Fibroblast of skin of scalp (primary cell): ENCODE data around the gene PTPRN2.

Source experiments
- DNase-seq: peaks from one replicate; pipeline ENCODE4 v3.0.0-alpha.2; 2013

Gene PTPRN2

GRCh38 chr7:157684157-157684908 lies 903.3 kb downstream of the PTPRN2 start:
- no peak for DNase-seq

DNA sequence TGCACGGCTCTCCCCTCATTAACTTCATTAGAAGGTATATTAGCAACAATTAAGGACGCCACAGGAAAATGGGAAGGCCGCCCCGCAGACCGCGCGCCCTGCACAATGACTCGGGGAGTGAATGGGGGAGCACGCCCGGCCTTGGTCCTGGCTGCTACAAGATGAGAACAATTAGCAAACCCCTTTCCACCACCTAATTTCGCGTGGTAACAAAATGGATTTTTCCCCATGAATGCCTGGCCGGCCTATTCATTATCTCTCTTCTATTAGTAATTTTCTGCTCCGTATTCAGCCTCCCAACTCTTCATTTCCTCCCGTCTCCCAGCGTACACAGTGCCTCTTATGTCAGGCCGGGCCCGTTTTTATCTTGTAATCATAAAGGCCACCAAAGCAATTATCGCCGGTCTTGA lies 903.9 kb downstream of the PTPRN2 start:
- DNase-seq: no peak

GRCh38 chr7:157682946-157683746 lies 904.5 kb downstream of the PTPRN2 start:
- no peak for DNase-seq

DNA sequence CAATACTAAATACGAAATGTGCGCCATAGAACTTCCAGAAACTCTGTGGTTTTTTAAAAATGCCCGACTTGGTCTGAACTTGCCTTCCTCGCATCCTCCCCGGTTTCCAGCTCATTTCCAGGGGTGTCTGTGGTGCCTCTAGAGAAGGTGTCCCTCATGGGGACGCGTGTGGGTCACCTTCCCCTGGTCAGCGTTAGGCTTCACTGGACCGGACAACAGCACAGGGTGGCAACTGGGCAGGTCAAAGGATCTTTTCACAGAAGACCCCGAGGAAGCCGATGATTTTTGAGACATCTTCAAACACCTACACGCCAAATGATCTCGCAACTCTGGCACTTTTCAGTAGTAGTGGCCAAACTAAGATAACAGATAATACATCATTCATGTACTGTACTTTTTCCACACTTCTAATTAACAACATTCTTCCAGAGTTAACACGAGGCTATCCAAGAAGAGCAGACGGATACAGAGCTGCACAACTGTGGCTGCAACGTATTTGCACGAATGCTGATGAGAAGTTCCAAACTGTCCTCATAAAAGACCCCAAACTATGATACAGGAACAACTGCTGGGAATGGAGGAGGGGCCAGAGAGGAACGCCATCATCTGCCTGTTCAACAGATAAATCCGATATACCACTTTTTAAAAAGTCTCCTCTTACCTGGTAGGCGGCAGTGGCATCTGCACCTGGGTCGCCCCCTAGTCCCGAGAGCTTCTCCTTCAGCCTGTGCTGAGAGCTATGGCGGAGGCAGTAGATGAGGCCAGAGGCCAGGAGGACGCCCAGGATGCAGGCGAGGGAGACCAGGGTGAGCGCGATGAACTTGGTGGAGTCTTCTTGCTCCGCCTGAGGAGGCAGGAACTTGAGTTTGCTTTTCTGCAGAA lies 905.3 kb downstream of the PTPRN2 start:
- DNase-seq: no peak

DNA sequence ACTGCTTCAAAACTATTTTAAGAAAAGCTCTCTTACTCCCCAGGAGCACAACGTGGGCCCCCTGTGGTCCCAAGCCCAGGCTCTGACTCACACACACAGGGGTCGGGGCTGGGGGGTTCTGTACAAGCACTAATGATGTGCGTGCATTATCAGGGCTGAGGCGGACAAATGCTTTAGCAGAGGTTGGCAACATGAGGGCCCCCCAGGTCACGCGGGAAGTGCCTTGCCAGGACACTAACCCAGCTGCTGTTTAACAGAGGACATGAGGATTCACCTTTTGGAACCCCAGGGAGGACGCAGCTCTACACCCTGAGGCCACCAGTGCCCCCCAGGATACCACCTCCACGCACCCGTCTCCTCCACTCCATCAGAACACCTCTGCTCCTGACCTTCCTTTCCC lies 908.0 kb downstream of the PTPRN2 start:
- no peak for DNase-seq

DNA sequence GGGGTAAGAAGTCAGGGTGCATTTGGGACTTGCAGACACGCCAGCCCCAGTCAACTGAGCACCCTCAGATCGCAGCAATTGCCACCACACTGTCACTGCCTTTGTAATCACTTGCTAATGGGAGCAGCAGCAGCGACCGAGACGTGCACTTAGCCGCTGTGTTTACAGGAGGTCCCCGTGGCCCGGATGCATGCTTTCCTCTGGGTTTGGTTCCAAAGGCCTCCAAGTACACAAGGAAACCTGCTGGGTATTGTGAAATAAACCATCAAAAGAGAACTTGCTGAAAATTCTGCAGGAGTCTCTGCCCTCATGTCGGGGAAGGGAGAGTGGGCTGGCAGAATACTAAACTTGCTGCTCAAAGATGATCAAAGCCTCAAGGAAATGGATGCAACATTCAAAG lies 909.1 kb downstream of the PTPRN2 start:
- no peak for DNase-seq

DNA sequence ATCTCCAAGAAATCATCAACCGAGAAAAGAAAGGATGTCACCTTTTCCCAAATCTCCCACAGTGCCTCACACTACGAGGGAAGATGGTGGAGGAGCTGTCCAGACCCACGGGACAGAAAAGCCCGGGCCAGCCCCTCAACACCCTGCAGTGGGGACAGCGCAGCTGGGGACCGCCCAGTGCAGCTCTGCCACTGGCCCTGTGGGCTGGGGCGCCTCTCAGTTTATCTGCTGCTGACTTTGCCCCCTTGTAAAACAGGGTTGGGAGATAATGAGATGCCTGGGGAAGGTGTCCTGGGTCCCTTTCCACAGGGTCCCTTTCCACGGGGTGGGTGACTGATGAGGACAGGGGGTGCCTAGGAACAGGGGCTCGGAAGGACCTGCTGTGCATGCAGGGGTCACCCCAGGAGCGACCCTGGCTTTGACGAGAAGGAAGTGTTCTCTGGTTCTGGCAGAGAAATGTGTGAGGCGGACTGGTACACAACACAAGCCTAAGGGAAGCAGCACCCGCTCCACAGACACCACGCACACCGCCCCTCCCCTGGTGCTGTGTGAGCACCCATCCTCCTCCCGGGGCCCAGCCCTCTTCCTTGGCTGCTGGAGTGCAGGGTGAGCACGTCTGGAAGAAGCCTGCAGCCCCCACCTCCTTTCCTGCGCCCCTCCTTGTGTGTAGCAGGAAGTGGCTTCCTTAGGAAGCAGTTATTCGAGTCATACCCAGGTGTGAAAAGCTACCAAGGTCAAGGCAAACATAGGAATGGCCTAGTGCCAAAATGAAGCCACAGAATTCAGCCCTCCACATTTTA lies 911.0 kb downstream of the PTPRN2 start:
- DNase-seq: no peak

- no peak for DNase-seq
These were observed 911.6 kb downstream of the PTPRN2 start for GRCh38 chr7:157676001-157676400.

DNA sequence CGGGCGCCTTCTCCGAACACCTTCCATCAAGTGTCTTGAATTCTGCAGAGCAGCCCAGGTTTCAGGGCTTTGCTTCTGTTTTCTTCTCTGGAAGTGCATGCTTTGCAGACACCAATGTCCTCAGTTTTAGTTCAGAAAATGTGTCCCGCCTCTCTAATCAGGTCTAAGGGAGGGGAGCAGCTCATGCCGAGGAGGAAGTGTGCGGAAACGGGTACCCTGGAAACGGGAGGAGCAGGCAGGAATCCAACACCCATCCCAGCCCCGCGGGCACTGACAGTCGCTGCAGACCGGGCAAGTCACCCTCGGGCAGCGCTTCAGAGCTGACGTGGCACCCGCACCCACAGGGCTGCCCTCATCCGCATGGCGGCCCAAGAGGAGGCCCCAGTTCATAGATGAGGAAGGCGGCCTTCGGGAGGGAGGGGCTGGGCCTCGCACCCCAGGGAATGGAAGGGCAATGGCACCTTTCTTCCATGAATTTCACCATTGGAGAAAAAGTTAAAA lies 912.1 kb downstream of the PTPRN2 start:
- DNase-seq: no peak

GRCh38 chr7:157674715-157675426 lies 912.8 kb downstream of the PTPRN2 start:
- no peak for DNase-seq

DNA sequence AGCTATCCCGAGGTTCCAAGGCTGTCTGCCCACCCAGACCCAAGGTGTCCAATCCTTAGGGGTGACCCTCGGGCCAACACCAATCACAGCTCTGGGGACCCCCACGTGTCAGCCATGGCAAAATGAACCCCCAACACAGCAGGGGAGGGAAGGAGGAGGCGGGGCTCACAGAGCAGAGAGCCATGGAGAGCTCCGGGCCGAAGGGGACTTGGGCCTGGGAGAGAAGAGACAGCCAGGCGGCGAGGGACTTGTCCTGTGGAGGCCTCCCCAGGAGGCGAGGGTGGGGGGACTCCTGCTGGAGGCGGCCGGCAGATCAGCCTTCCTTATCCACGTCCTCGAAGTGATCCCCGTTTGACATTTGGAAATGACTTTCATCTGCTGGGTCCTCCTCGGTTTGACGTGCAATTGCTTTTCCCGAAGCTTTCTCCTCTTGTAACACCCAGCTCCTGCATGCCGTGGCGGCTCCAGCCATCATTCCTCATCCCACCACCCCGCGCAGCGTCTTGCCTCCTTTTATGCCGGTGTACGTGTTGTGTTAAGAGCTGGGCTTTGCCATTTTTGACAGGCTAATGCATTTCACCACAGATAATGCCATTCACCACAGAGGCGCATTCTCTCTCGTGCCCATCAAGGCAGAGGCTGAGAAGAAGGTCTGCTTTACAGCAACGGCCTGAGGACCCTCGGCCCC lies 913.5 kb downstream of the PTPRN2 start:
- DNase-seq: no peak

- DNase-seq: no peak
These were observed 914.0 kb downstream of the PTPRN2 start for GRCh38 chr7:157673573-157673972.

GRCh38 chr7:157671358-157672255 lies 916.0 kb downstream of the PTPRN2 start:
- no peak for DNase-seq

- peak; percentile 12 for DNase-seq
These were observed 916.9 kb downstream of the PTPRN2 start for GRCh38 chr7:157670490-157671357.

DNA sequence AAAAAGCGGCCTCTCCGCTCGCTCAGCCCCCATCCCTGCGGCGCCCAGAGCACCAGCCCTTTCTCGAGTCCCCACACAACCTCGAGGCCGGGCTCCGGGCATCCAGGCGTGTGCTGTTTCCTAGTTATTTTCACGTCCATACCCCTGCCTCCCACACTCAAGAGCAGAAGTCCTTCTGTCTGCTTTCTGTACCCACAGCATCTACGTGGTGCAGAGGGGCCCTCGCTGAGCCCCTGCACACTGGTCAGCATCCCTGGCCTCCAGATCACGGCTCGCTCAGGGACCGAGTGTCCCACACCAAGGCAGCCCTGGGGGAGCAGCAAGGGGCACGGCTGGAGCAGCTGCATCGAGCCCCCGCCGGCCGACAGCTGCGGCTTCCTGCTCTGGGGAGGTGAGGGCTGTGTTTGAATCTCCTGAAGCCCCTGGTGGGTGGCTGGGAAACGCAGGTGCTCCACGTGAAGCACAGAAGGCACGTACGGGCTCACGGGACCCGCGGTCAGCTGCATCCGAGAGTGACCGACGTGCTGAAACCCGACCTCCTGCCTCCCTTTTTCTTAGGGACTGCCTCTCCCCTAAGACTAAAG lies 917.8 kb downstream of the PTPRN2 start:
- no peak for DNase-seq

GRCh38 chr7:157668884-157669767 lies 918.5 kb downstream of the PTPRN2 start:
- no peak for DNase-seq
